Liver (tissue), 3 donors: ENCODE measurements around the gene KCNJ10.

ENCODE experiments used
- EGR1 ChIP-seq, 2 donors: IDR thresholded peaks; 2 replicates each; pipeline ENCODE4 v1.6.1; 2016 to 2018; ENCODE audit warnings: antibody characterized with exemption in 2 of 2, low read depth in 2 of 2
- RXRA ChIP-seq, 2 donors: IDR thresholded peaks; 2 replicates each; pipeline ENCODE4 v1.6.1; 2017 to 2018; ENCODE audit warnings: antibody characterized with exemption in 2 of 2, mild to moderate bottlenecking in 1 of 2
- ZBTB33 ChIP-seq: IDR thresholded peaks from 2 replicates; pipeline ENCODE4 v1.6.1; 2016; ENCODE audit warnings: antibody characterized with exemption
- TF ChIP-seq, protein P1 (sequence below): fragments of 150-350 bp; IDR thresholded peaks from 2 replicates; pipeline ENCODE4 v1.5.1; 2017; ENCODE audit warnings: improper control_type of control experiment, low read depth, low read length; ENCODE audit not compliant: missing input control
- donor health status: healthy.
- donor health status: healthy.

GRCh38 chr1:160094291-160094625 is 24.3 kb upstream of the KCNJ10 start:
- TF ChIP-seq, protein P1, sequence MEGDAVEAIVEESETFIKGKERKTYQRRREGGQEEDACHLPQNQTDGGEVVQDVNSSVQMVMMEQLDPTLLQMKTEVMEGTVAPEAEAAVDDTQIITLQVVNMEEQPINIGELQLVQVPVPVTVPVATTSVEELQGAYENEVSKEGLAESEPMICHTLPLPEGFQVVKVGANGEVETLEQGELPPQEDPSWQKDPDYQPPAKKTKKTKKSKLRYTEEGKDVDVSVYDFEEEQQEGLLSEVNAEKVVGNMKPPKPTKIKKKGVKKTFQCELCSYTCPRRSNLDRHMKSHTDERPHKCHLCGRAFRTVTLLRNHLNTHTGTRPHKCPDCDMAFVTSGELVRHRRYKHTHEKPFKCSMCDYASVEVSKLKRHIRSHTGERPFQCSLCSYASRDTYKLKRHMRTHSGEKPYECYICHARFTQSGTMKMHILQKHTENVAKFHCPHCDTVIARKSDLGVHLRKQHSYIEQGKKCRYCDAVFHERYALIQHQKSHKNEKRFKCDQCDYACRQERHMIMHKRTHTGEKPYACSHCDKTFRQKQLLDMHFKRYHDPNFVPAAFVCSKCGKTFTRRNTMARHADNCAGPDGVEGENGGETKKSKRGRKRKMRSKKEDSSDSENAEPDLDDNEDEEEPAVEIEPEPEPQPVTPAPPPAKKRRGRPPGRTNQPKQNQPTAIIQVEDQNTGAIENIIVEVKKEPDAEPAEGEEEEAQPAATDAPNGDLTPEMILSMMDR, result no peak
- no peak for TF ChIP-seq EGR1 (IDR thresholded peaks at IDR 0.05; ENCODE audit: low read depth in 2 of 2)
- no peak for TF ChIP-seq ZBTB33
- TF ChIP-seq RXRA (IDR thresholded peaks at IDR 0.05), result peak in 1 of 2 donors; percentile 56
